GM12873 (cell line): Measurements from ENCODE around the gene SEMA3E.

Experiments used
- TF ChIP-seq, protein P1 (sequence below): IDR thresholded peaks from 2 replicates; pipeline ENCODE4 v1.5.1; 2012; ENCODE audit warnings: low read depth, mild to moderate bottlenecking, moderate library complexity, low read length, control low read depth; ENCODE audit not compliant: insufficient read depth; ENCODE audit errors: missing control alignments

Gene SEMA3E

DNA sequence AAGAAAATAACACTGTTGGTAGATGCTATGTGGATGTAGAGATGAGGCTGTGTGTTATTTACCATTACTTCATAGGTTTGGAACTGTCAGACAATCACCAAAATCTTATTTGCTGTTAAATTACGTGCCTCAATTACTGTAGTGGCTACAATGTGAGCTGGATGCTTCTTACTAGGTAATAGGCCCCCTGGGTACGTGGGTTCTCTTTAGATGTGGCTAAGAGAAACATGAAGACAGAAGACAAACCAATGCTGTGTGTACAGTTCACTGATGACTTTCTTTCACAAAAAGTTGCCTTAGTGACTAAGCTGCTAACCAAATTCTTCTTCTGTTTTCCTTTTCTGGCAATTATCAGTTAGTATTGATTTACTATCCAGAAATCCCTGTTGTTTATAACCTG lies 144.6 kb downstream of the SEMA3E start:
- TF ChIP-seq, protein P1, sequence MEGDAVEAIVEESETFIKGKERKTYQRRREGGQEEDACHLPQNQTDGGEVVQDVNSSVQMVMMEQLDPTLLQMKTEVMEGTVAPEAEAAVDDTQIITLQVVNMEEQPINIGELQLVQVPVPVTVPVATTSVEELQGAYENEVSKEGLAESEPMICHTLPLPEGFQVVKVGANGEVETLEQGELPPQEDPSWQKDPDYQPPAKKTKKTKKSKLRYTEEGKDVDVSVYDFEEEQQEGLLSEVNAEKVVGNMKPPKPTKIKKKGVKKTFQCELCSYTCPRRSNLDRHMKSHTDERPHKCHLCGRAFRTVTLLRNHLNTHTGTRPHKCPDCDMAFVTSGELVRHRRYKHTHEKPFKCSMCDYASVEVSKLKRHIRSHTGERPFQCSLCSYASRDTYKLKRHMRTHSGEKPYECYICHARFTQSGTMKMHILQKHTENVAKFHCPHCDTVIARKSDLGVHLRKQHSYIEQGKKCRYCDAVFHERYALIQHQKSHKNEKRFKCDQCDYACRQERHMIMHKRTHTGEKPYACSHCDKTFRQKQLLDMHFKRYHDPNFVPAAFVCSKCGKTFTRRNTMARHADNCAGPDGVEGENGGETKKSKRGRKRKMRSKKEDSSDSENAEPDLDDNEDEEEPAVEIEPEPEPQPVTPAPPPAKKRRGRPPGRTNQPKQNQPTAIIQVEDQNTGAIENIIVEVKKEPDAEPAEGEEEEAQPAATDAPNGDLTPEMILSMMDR = no peak

DNA sequence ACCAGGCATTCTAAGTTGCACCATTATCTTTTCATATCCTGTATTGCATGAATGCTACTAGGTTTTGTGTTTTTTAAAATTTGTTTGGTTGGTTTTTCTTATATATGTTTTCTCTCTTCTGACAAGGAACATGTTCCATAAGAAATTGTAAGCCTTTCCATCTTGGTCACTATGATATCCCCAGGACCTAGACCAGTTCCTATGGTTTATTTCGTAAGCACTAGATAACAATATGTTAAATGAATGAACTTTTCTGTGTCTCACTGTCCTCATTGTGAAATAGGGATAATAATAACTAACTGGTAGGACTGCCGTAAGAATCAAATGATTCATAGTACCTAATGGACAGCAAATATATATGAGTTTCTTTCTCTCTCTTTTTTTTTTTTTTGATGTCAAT lies 146.3 kb downstream of the SEMA3E start:
- TF ChIP-seq, protein P1 = no peak

GRCh38 chr7:83494683-83495082 lies 154.3 kb downstream of the SEMA3E start:
- TF ChIP-seq, protein P1 = no peak

DNA sequence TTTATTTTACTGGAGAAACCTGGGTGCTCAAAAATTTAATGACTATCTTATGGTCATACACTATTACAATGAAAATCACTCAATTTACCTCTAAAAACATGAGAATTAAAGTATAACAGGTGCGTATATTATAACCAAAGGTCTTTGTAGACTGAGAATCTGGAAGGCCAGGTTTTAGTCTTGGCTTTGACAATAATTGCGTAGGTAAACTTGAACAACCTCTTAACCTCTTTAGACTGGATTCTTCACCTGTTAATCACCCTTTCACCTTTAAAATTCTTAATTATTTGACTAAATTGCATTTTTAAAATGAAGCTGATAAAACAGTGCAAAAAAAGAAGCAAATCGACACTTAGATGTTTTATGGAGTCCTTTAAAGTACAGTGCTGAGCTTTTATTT lies 156.1 kb downstream of the SEMA3E start:
- TF ChIP-seq, protein P1 = no peak

GRCh38 chr7:83487801-83488200 lies 161.1 kb downstream of the SEMA3E start:
- TF ChIP-seq, protein P1 = no peak

GRCh38 chr7:83486957-83487356 lies 162.0 kb downstream of the SEMA3E start:
- TF ChIP-seq, protein P1 = no peak

GRCh38 chr7:83486536-83486935 lies 162.4 kb downstream of the SEMA3E start:
- TF ChIP-seq, protein P1 = no peak
